RKO (cell line): ENCODE measurements around the gene SPG21.

ENCODE experiments used
- DNase-seq: peaks from one replicate; pipeline ENCODE4 v3.0.0-alpha.2; 2016; ENCODE audit warnings: low spot score

Gene SPG21

GRCh38 chr15:64938192-64938591 lies 51.5 kb downstream of the SPG21 start:
- no peak for DNase-seq

DNA sequence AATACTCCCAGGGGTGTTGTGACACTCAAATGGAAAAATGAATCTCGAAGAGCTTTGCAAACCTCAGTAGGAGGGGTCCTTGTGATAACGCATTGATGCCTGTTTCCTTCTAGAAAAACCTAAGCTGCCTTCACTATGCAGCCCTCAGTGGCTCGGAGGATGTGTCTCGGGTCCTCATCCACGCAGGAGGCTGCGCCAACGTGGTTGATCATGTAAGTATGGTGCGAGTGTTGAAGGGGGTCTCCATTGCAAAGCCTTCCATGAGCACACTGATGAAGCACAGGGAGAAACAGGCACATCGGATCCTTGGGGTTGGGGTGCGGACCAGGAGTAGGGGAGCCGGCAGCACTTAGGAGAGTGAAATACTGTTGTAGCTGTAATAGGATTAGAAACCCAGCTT lies 55.7 kb downstream of the SPG21 start:
- DNase-seq: no peak

GRCh38 chr15:64931381-64931780 lies 58.3 kb downstream of the SPG21 start:
- DNase-seq: no peak

DNA sequence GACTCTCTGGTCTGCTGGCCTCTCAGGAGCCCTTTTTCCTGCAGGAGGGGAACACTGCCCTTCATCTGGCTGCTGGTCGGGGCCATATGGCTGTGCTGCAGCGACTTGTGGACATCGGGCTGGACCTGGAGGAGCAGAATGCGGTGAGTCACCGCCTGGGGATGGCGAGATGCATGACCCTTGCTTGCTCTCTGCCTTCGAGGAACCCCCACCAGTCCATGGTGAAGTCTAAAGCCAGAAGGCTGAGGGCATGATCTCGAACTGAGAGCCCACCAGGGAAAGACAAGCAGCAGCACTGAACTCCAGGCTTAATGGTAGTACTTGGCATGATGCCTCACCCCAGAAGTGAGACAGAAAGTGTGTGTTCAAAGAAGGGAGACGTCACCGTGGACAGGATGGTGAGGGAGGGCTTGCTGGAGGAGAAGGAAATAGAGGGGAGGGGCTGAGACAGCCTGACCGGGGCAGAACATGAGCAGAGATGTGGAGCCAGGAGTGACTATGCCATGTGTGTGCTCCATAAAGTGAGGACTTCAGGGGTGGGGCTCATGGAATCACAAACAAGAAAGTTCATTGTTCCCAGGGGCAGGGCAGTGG lies 58.8 kb downstream of the SPG21 start:
- DNase-seq: no peak

- no peak for DNase-seq
Measured at GRCh38 chr15:64930019-64930652, 59.6 kb downstream of the SPG21 start.

- DNase-seq: no peak
Measured at GRCh38 chr15:64928626-64929220, 61.0 kb downstream of the SPG21 start.

- no peak for DNase-seq
Measured at GRCh38 chr15:64926661-64927060, 63.1 kb downstream of the SPG21 start.

GRCh38 chr15:64925335-64926330 lies 64.1 kb downstream of the SPG21 start:
- DNase-seq: no peak

GRCh38 chr15:64923546-64923945 lies 66.2 kb downstream of the SPG21 start:
- no peak for DNase-seq

GRCh38 chr15:64921711-64922110 lies 68.0 kb downstream of the SPG21 start:
- DNase-seq: no peak

GRCh38 chr15:64919721-64920120 lies 70.0 kb downstream of the SPG21 start:
- no peak for DNase-seq

GRCh38 chr15:64917211-64917610 lies 72.5 kb downstream of the SPG21 start:
- no peak for DNase-seq

GRCh38 chr15:64916365-64916764 lies 73.3 kb downstream of the SPG21 start:
- no peak for DNase-seq

DNA sequence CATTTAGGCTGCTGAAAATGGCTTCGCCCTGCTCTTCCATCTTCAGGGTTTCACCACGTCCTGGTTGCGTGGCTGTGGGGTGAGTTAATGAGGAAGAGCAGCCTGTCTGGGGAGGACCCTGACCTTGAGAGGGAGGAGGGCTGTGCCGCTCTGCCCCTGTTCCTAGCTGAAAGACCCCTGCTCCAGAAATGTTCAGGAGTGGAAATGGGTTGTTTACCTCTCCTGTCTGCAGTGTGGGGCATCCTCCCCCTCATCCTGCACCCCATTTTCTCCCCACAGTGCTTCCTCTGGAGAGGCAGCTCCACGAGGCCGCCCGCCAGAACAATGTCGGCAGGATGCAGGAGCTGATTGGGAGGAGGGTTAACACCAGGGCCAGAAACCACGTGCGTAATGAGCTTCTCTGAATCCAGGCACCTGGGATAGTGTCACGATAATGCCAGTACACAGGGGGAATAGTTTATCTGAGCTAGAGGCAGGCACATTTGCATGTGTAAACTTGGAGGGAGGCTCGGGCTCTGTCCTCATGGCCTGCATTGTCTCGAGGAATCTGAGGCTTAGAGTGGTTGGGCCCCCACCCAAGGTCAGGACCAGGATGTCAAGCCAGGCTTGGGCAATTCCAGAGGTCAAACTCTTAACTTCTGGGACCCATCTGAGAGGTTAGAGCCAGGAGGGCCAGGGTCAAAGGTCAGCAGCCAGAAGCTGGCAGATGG lies 74.0 kb downstream of the SPG21 start:
- no peak for DNase-seq
